ENCODE measurements around the gene CLDN15.

DNA sequence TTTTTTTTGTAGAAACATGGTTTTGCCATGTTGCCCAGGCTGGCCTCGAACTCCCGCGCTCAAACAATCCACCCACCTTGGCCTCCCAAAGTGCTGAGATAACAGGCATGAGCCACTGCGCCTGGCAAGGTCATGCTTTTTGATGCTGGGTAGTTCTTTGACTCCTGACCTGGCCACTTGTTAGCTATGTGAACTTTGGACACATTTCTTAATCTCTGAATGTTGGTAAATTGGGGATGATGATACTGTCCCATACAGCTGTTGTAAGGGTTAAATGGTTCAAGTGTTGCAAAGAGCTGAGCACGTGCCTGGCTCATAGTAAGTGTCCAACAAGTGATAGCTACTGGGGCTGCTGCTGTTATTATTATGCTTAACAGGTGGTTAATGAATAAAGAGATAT is 17.3 kb downstream of the CLDN15 start:
- TF ChIP-seq POLR2A (IDR thresholded peaks at IDR 0.05) (no peak), POLR2AphosphoS5 (IDR thresholded peaks at IDR 0.05) (no peak), EP300 (IDR thresholded peaks at IDR 0.05) (no peak)
- TF ChIP-seq, protein P1, sequence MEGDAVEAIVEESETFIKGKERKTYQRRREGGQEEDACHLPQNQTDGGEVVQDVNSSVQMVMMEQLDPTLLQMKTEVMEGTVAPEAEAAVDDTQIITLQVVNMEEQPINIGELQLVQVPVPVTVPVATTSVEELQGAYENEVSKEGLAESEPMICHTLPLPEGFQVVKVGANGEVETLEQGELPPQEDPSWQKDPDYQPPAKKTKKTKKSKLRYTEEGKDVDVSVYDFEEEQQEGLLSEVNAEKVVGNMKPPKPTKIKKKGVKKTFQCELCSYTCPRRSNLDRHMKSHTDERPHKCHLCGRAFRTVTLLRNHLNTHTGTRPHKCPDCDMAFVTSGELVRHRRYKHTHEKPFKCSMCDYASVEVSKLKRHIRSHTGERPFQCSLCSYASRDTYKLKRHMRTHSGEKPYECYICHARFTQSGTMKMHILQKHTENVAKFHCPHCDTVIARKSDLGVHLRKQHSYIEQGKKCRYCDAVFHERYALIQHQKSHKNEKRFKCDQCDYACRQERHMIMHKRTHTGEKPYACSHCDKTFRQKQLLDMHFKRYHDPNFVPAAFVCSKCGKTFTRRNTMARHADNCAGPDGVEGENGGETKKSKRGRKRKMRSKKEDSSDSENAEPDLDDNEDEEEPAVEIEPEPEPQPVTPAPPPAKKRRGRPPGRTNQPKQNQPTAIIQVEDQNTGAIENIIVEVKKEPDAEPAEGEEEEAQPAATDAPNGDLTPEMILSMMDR (IDR thresholded peaks at IDR 0.05), result no peak

All from stomach (tissue), 4 donors.